ENCODE measurements around the gene TMEM72. TPM values are rescaled to one million over a fixed set of nuclear protein-coding genes. Genes with fewer than 3 reads are reported as not detected.

Gene TMEM72
- total RNA-seq, 2 experiments from 2014 or later = not detected

DNA sequence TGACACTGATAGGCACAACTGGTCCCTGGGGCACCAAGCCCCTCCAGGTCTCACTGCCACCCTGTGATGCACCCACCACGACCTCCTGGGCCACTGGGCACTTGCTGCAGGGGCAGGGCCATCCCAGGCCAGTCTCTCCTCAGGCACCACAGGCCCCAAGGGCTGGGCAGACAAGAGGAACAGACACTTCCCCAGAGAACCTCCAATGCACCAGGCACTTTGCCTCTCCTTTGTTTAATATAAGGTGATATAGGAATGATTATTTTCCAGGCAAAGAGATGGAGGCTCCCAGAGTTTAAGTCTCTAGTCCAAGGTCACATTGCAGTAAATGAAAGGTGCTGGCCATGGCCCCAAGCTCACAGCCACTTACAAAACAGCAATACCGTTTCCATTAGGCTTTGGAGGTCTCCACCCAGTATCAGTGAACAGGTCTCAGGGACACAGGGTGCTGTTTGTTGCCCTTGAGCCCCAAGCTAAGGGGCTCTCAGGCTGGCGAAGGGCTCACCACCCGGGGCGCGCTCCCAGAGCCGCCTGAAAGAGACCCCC is 63.0 kb downstream of the TMEM72 start:
- Mint-ChIP-seq H3K27ac (no peak overlapping the region), H3K27me3 (peaks cover 2% of the 10 kb centered on the region), H3K9me3 (no peaks in the 10 kb centered on the region), H3K4me1 (peaks cover 23% of the 10 kb centered on the region), H3K4me3 (no peak overlapping the region), H3K36me3 (ENCODE audit: low read depth) (no peaks in the 10 kb centered on the region)
- DNase-seq = no peak
- CTCF ChIA-PET = interaction anchor here (1.0 to 2.2 kb wide), 3 partner anchors 10 to 41 kb away, joined by 3 to 9 read pairs (median 3); no protein-coding TSS in a partner anchor
- POLR2A ChIA-PET = no interaction called here

DNA sequence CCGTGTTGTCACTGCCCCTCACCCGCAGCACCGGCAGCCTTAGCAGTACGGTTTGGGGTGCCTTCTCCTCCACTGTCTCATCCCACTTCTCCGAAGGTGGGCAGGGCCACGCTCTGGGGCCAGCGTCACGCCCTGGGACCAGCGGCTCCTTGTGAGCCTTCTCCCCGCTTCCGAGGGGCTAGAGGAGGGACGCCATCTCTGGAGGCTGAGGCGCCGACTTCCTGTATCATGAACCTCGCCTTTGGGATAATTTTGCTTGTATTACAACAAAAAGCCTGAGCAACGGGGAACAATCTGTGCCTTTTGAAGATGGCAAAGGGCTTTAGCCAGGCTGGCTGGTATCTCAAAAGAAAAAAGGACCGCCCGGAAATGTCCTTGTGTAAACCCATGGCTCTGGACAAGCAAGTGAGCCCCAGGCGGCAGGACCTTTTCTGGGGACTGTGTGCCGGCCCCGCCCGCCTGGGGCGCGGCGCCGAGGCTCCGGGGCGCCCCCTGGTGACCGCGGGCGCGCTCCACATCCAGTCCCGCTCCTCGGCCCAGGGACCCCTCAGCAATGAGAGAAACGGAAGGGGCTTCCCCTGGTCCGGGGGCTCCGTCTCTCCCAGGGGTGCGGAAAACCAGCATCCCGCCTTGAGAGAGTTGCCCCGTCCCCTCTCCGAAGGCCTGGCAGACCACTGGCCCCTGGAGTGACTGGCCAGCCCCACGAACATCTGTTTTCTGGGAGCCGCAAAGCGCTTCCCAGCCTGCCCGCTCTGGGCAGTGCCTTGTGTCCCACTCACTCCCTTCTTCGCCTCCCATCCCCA is 63.7 kb downstream of the TMEM72 start:
- Mint-ChIP-seq H3K36me3 (ENCODE audit: low read depth) (no peaks in the 10 kb centered on the region), H3K4me3 (peak overlapping the region; percentile 55), H3K4me1 (peaks cover 22% of the 10 kb centered on the region), H3K9me3 (no peaks in the 10 kb centered on the region), H3K27me3 (peaks cover 2% of the 10 kb centered on the region), H3K27ac (peak overlapping the region; percentile 72)
- POLR2A ChIA-PET = no interaction called here
- peak; percentile 56 for DNase-seq
- CTCF ChIA-PET = interaction anchor here (1.0 to 2.7 kb wide), 7 partner anchors 10 to 44 kb away, joined by 3 to 9 read pairs (median 4); no protein-coding TSS in a partner anchor

DNA sequence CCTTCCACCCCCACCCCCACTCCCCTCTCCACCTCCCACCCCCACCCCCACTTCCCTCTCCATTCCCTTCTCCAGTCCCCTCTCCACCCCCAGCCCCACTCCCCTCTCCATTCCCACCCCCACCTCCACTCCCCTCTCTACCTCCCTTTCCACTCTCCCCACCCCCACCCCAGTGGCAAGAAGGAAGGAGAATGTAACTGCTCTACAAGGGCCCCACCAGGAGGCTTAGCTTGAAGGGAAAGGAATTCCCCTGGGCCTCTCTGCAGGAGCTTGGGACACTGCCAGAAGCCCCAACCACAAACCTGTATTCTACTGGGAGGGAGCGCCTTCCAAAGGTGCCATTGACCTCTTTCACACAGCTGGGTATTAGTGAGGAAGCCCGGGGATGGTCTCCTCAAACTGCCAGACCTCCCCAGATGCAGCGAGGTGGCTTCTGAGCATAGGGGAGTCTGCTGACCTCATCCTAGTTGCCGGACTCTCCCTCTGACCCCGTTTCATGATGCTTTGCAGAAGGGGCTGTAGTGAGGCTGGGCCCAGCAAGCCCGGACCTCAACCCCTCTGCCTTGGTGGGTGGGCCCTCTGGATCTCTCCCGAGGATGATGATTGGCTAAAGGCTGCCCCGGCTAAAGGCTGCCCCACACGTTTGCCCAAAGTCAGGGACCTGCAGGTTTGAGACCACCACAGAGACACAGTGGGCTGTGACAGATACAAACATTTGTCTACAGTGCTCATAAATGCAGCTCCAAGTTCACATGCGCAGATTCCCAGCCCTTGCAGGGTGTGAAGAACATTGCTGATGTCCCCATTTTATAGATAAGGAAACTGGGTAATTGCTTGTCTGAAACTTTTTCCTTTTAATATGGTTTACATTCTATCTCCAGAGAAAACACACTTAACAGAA is 64.5 kb downstream of the TMEM72 start:
- Mint-ChIP-seq H3K27me3 (peaks cover 2% of the 10 kb centered on the region), H3K36me3 (ENCODE audit: low read depth) (no peaks in the 10 kb centered on the region), H3K9me3 (no peaks in the 10 kb centered on the region), H3K27ac (peak overlapping the region; percentile 25), H3K4me1 (peaks cover 22% of the 10 kb centered on the region), H3K4me3 (peak overlapping the region; percentile 16)
- POLR2A ChIA-PET = no interaction called here
- no peak for DNase-seq
- CTCF ChIA-PET = interaction anchor here (0.6 to 2.7 kb wide), 7 partner anchors 12 to 1226 kb away, joined by 3 to 7 read pairs (median 4); no protein-coding TSS in a partner anchor

DNA sequence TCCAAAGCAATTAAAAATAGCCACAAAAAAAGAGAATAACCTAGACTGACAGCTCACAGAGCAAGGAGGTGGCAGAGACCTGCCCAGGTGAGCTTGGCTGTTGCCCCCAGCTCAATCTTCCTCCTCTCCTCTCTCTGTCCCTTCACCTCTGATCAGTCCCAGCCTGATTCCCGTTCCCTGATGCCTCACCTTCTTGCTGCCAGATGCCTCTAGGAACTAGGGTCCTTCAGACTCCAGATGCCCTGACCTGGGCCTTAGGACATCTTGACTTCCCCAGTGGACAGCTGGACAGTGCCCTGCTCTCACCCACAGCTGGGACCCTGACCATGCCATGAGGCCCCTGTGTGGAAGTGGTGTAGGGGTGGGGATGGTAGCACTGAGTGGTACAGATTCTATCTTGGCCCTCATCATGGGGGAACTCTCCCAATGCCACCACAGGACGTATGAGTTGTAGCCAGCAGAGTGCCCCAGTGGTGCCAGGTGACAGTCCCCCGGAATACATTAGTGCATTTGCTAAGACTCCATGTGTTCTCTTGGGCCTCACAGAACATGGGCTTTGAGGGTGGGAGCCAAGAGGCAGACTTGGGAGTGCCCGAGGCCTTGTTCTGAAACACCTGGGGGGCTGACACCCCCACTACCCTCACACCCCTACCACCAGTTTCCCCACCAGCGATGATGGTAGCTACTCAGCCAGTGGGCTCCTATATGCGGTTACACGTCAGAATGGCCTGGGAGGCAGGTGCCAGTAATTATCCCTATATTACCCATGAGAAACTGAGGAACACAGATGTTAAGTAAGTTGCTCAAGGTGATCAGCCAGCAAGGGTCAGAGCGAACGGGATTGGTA is 65.4 kb downstream of the TMEM72 start:
- H3K9me3 Mint-ChIP-seq = no peaks in the 10 kb centered on the region
- H3K4me3 Mint-ChIP-seq = no peak overlapping the region
- peaks cover 2% of the 10 kb centered on the region for H3K27me3 Mint-ChIP-seq
- no peak for DNase-seq
- H3K27ac Mint-ChIP-seq = no peak overlapping the region
- no peaks in the 10 kb centered on the region for H3K36me3 Mint-ChIP-seq (ENCODE audit: low read depth)
- CTCF ChIA-PET = interaction anchor here (1.1 to 2.7 kb wide), 5 partner anchors 13 to 44 kb away, joined by 3 to 7 read pairs (median 4); no protein-coding TSS in a partner anchor
- peaks cover 24% of the 10 kb centered on the region for H3K4me1 Mint-ChIP-seq
- POLR2A ChIA-PET = no interaction called here

DNA sequence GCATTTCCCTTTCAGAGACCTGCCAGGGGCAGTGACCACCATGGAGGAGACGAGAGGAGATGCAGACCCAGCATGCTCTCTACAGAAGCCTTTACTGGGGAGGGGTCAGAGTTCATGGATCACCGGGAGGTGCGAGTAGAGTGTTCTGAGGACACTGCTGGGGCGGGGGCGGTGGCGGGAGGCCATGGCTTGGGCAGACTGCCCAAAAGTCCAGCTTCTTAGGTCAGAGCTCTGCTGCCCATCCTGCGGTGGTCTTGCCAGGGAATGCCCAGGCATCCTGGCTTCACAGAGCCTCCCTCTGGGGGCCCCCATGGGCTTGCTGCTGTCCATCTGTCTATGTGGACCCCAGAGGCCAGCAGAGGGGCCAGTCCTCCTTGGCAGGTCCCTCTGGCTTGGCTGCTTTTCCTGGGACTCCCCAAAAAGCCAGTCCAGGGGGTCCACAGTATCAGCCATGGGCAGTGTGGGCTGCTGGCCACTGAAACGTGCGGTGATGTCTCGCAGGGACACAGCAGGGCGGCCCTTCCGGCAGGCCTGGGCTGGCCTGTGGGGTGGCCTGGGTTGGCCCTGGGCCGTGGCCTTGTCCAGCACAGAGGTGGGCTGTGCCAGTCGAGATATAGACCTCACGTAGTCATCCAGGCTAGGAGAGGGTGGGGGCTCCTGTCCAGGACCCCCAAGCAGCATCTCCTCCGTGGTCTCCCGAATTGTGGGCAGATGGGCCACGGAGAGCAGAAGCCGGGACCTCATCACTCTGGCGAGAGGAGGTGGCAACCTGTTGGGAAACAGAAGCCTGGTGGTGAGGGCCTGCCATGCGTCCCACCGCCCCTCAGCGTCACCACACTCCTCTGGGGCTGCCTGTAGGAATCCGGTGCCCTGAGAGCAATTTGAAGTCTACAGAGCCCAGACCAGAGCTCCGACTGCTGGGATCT is 66.4 kb downstream of the TMEM72 start:
- H3K4me3 Mint-ChIP-seq = no peak overlapping the region
- DNase-seq = no peak
- H3K9me3 Mint-ChIP-seq = no peaks in the 10 kb centered on the region
- peaks cover 2% of the 10 kb centered on the region for H3K27me3 Mint-ChIP-seq
- H3K36me3 Mint-ChIP-seq (ENCODE audit: low read depth) = no peaks in the 10 kb centered on the region
- peaks cover 24% of the 10 kb centered on the region for H3K4me1 Mint-ChIP-seq
- no peak overlapping the region for H3K27ac Mint-ChIP-seq
- ChIA-PET CTCF (interaction anchor here (1.1 to 2.7 kb wide), 3 partner anchors 18 to 45 kb away, joined by 3 to 7 read pairs (median 6); no protein-coding TSS in a partner anchor), POLR2A (no interaction called here)

DNA sequence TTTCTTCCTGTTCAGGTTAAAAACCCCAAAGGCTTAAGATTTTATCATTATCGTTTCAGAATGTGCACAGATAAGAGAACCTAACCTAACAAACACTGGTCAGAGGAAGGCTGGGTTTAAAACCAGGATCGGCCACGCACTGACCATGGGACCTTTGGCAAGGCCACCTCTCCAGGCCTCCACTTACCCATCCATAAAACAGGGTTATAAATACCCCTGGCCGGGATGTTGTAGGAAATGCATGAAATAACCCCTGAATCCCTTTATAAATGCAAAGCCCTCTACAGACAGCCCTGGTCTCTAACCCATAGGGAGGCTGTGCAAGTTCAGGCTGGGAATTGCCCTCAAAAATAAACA is 67.1 kb downstream of the TMEM72 start:
- DNase-seq = no peak
- Mint-ChIP-seq H3K9me3 (no peaks in the 10 kb centered on the region), H3K27me3 (peaks cover 2% of the 10 kb centered on the region), H3K36me3 (ENCODE audit: low read depth) (no peaks in the 10 kb centered on the region), H3K4me1 (peaks cover 24% of the 10 kb centered on the region), H3K27ac (no peak overlapping the region), H3K4me3 (no peak overlapping the region)
- ChIA-PET CTCF (interaction anchor here (1.6 kb wide), 1 partner anchor 46 kb away, joined by 6 read pairs; no protein-coding TSS in a partner anchor), POLR2A (no interaction called here)

DNA sequence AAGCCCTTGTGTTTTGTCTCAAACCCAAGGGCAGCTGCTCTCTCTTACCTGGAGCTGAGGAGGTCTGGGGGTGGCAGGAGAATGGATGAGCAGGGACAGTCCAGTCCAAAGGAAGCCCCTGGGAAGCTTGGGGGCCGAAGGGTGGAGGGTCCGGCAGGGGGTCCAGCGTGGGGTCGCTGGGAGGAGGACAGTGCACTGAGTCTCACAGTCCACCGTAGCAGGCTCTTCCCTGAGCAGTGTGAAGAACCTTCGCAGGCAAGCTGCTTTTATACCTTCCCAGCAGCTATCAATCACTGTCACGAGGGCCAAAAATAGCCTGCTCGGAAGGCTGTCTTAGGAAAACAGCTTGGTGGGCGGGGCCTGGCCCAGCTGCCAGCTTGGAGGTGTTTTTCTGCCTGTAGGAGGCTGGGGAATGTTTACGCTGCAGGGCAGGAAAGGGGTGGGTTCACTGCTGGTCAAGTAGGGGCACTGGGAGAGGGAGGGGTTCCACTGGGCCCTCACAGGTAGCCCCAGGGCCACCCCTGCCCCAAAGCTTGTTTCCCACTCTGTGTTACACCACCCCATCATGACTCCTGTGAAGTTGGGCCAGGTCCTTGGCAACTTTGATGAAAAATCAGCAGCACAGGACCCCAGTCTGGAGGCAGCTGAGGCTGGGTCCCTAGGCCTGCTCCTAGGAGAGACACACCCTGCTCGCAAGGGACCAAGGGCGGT is 67.6 kb downstream of the TMEM72 start, which contains the start of gene DEPP1:
DEPP1 (minus strand) TSS at position 240 of the 711 bp plus-strand sequence. CDS start 779 bp downstream, outside the sequence.
- H3K36me3 Mint-ChIP-seq (ENCODE audit: low read depth) = no peaks in the 10 kb centered on the region
- POLR2A ChIA-PET = no interaction called here
- peak; percentile 22 for DNase-seq
- peak within 1 kb of the TSS; percentile 19 for H3K27ac Mint-ChIP-seq
- no peak within 1 kb of the TSS for H3K4me3 Mint-ChIP-seq
- peaks cover 19% of the 10 kb centered on the region for H3K4me1 Mint-ChIP-seq
- peaks cover 2% of the 10 kb centered on the region for H3K27me3 Mint-ChIP-seq
- CTCF ChIA-PET = interaction anchor here (0.6 to 2.4 kb wide), 5 partner anchors 10 to 46 kb away, joined by 3 to 7 read pairs (median 5); no protein-coding TSS in a partner anchor
- H3K9me3 Mint-ChIP-seq = no peaks in the 10 kb centered on the region

DNA sequence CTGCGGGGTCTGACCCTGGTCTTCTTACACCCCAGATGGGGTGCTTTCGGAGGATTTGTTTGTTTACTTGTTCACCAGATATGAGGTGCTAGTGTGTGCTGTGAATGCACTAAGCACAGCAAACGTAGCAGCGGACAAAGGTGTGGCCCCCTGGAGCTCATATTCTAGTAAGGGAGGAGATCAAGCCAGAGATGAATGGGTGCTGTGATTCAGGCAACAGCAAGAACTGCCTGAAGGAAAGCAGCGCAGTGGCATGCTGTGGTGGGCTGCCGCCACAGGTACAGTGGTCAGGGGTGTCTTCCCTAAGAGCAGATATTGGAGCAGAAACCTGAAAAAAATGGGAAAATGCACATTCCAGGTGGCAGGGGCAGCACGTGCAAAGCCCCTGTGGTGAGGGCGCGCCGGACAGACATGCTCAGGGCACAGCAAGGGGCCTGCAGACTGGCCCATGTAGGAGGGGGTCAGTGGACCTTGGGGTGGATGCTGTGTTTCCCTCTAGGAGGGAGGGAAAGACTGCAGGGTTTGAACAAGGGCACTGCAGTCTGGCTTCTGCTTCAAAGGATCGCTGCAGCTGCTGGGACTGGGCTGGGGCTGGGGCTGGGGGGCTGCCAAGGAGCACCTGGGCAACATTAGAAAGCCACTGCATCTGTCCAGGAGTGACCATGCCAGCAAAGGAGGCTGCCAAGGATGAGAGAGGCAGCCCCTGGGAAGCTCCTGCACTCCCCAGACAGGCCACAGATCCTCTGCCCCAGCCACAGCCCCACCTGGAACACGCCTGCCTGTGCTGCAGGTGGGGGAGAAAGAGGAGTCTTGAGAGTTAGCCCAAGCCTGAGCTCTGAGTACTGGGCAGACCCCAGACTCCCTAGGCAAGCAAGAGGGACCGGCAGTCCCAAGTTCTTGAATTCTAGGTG is 68.4 kb downstream of the TMEM72 start:
- CTCF ChIA-PET = interaction anchor here (0.6 to 2.4 kb wide), 8 partner anchors 11 to 92 kb away, joined by 3 to 7 read pairs (median 4); no protein-coding TSS in a partner anchor
- POLR2A ChIA-PET = no interaction called here
- H3K9me3 Mint-ChIP-seq = no peaks in the 10 kb centered on the region

DNA sequence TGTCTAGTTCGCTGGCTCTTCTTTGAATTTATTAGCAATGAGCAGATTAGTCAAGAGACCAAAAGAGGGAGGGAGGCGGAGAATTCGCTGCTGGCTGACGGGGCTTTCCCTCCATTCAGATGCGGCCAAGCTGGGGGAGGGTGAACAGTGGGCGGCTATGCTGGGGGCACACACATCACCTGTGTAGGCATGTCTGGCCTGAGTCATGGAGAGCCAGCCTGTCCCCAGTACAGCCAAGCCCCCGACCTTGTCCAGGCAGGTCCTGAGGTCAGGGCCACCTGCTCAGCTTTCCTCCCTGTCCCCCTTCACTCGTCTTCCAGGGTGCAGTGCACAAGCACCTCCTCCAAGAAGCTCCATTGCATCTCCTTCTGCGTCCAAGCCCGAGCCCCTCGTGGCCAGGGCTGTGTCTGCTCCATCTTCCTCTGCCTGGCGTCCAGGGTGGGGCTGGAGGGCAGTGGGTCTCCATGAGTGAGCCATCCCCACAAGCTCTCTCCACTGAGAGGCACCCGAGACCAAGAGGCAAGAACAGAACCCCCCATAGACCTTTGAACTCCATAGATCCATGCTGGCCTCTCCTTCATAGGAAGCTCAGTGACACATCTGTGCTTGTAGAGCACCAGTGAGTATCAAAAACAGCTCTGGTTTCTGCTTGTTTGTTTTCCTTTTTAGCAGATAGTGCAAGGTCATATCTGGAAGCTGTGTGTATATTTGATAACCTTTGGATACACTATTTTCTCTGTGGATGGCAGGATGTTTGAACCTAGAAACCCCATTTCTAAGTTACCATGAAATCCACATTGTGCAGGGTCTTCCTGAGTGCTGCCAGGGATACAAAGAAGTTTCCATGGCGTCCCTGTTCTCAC is 69.4 kb downstream of the TMEM72 start:
- no peak for DNase-seq
- Mint-ChIP-seq H3K4me1 (peaks cover 11% of the 10 kb centered on the region), H3K27ac (no peak overlapping the region), H3K4me3 (no peak overlapping the region), H3K27me3 (peaks cover 2% of the 10 kb centered on the region), H3K9me3 (no peaks in the 10 kb centered on the region), H3K36me3 (ENCODE audit: low read depth) (no peaks in the 10 kb centered on the region)
- POLR2A ChIA-PET = no interaction called here
- CTCF ChIA-PET = interaction anchor here (0.6 to 2.4 kb wide), 8 partner anchors 9 to 91 kb away, joined by 3 to 7 read pairs (median 4); no protein-coding TSS in a partner anchor

More for the DNA sequence above, 68.4 kb downstream of the TMEM72 start:
- Mint-ChIP-seq H3K36me3 (ENCODE audit: low read depth) (no peaks in the 10 kb centered on the region), H3K27ac (no peak overlapping the region), H3K4me3 (no peak overlapping the region), H3K4me1 (peaks cover 13% of the 10 kb centered on the region), H3K27me3 (peaks cover 2% of the 10 kb centered on the region)
- DNase-seq = no peak

All from activated CD4-positive, alpha-beta T cell treated with anti-CD3 and anti-CD28 coated beads, Interleukin-2, amount 10 ng/mL, durations not matched to agents 7 days and 5 days (primary cell).